Amniotic epithelial cell (primary cell): ENCODE measurements around the gene FAM53A.

Source experiments
- DNase-seq: peaks from one replicate; pipeline ENCODE4 v3.0.0-alpha.2; 2010; ENCODE audit warnings: low read depth

FAM53A gene, protein sequence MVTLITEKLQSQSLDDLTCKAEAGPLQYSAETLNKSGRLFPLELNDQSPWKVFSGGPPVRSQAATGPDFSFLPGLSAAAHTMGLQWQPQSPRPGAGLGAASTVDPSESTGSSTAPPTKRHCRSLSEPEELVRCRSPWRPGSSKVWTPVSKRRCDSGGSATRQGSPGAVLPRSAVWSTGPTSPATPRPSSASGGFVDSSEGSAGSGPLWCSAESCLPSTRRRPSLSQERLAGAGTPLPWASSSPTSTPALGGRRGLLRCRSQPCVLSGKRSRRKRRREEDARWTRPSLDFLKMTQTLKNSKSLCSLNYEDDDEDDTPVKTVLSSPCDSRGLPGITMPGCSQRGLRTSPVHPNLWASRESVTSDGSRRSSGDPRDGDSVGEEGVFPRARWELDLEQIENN

DNA sequence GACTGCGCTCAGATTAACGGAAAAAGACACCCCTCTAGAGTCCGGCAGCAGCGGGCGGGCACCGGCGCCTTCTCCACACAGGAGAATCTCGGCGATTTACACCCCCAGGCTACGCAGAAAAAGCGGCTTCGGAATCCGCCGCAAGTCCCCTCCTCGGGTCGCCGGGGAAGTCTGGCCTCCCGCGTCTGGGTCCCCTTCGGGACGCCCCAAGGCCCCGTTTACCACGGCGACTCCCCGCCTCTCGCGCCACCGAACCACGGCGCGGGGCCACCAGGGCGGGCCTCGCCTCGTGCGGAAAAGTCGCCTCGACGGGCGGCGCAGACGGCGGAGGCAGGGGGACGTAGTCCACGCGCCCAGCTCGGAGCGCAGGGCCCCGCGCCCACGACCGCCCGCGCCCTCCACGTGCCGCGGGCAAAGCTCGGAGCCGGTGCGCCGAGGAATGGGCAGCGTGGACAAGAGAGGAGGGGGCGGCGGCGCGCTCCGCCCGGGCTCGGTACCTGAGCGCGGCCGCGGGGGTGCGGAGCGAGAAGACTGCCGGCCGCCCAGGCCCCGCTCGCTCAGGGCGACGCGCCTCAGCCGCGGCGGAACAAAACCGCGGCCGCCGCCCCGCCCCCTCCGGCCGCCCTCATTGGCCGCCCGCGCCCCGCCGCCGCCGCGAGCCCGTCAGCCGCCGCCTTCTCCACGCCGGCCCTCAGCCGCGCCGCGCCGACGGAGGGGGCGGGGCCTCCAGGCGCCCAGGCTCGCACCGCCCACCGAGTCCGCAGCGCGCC is at the start of gene FAM53A:
FAM53A (minus strand) TSS at position 578 of the 770 bp plus-strand sequence. CDS start 15,572 bp downstream, outside the sequence.
- DNase-seq = peak; percentile 70

DNA sequence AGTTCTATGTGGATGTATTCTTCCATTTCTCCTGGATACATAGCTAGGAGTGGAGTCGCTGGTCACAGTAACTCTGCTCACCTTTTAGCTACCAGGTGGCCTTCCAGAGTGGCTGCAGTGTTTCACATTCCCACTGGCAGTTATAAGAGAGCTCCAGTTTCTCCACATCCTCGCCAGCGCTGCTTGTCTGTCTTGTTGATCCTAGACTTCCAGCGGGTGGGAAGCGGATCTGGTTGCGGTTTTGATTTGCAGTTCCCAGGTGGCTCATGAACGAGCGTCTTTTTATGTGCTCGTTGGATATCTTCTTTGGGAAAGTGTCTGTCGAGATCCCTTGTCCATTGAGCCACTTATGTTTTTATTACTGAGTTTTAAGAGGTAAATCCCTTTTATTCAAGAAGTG is 48.8 kb upstream of the FAM53A start:
- no peak for DNase-seq

DNA sequence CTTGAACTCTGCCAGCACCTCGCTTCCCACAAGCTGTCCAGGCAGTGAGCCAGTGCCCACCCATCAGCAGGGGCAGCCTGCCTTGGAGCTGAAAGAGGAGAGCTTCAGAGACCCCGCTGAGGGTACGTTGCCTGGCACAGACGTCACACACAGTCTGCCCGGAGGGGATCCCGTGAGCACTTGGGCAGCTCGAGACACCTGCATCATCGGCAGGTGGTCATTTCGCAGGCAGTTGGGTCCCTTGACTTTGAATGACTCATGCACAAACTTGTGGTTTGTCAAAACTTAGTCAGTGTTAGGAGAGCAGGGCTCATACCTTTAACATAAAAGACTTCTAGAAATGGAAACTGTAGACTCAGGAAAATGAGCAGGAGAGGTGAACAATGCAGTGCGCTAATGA is 47.1 kb upstream of the FAM53A start:
- DNase-seq = no peak

DNA sequence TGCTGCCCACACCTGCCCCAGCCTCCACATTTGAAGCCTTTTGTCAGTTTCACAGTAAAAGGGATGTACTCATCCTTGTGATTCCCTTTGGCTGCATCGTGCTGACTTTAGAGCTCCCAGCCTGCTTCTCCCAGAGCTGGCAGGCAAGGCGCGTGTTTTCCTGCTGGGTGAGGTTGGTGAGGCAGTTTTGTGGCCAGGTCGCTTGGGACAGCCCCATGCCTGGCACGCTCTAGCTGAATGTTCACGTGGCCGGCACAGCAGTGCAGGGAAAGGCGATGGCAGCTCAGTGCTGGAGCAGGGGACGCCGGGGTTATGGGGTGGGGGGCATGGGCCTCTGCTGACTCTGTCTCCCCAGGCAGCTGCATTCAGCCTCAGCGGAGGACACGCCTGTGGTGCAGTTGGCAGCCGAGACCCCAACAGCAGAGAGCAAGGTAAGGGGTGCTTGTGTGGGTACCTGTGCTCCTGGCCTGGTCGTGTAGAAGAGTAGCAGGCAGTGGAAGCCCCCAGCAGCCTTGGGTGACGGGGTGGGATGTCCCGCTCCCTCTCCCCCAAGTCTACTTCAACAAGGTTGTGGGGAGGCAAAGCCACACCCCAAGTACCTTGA is 46.5 kb upstream of the FAM53A start:
- no peak for DNase-seq

DNA sequence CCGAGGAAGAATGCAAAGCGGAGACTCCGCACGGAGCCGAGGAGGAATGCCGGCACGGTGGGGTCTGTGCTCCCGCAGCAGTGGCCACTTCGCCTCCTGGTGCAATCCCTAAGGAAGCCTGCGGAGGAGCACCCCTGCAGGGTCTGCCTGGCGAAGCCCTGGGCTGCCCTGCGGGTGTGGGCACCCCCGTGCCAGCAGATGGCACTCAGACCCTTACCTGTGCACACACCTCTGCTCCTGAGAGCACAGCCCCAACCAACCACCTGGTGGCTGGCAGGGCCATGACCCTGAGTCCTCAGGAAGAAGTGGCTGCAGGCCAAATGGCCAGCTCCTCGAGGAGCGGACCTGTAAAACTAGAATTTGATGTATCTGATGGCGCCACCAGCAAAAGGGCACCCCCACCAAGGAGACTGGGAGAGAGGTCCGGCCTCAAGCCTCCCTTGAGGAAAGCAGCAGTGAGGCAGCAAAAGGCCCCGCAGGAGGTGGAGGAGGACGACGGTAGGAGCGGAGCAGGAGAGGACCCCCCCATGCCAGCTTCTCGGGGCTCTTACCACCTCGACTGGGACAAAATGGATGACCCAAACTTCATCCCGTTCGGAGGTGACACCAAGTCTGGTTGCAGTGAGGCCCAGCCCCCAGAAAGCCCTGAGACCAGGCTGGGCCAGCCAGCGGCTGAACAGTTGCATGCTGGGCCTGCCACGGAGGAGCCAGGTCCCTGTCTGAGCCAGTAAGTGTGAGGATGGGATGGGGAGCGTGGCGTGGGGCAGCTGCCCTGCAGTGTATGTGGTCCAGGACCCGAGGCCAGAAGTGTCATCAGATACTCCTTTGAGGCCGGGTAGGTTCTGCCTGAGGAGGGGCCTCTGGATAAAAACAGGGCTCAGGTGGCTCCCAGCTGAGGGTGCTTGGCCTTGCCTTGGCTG is 44.2 kb upstream of the FAM53A start:
- DNase-seq = no peak

DNA sequence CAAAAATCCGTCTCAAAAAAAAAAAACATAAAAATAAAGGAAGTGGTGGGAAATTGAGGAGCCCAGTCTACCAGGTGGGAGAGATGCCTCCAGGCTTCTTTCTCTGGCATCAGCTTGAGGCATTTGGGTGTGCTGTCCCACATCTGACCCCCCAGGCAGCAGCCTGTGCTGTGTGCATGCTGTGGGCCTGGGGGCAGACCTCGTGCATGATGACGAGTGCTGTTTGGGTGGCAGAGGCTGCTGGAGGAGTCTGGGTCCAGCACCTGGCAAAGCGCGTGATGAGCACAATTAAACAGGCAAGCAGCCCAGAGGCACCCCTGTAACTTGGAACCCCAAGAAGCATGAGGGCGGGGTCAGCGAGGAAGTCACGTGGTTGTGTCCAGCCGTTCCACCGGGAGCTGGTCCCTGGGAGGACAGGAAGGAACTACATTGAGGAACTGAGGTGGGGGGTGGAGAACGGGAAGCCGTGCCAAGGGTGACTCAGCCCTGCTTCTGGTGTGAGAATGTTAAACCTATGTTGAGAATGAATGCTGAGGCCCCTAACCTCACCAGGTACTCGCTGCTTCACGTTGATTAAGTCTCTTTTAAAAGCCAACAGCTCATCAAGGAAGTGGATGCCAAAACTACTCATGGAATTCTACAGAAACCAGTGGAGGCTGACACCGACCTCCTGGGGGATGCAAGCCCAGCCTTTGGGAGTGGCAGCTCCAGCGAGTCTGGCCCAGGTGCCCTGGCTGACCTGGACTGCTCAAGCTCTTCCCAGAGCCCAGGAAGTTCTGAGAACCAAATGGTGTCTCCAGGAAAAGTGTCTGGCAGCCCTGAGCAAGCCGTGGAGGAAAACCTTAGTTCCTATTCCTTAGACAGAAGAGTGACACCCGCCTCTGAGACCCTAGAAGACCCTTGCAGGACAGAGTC is 43.3 kb upstream of the FAM53A start:
- DNase-seq = peak; percentile 82

DNA sequence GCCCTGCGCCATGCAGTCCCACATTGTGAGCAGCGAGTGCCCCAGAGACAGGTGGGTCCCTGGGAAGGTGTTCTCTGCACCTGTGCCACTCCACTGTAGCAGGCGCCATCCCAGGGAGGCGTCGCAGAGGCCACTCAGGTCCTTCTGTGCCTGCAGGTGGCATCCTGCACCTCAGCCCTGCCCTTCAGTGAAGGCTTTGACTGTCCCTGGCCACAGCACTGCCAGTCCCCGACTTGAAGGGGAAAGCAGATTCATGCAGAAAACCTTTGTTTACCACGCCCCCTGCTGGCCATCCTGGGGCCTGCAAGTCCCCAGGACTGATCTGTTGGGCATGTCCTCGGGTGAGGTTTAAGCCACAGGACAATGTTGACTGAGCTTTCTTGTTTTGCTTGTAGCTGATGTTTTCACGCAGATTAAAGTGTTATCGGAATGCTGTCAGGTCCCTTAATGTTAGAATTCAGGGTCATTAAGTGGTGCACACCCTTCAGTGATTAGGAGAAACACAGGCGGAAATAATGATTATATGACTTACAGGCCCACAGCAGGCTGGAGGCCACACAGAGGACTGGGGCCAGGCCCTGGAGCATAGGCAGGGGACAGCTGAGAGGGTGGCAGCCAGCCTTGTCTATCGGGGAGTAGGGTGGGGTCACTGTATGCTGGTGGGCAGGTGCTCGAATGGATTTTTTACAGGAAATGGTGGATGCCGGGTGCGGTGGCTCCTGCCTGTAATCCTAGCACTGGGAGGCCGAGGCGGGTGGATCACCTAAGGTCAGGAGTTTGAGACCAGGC is 42.2 kb upstream of the FAM53A start:
- DNase-seq = peak; percentile 66

DNA sequence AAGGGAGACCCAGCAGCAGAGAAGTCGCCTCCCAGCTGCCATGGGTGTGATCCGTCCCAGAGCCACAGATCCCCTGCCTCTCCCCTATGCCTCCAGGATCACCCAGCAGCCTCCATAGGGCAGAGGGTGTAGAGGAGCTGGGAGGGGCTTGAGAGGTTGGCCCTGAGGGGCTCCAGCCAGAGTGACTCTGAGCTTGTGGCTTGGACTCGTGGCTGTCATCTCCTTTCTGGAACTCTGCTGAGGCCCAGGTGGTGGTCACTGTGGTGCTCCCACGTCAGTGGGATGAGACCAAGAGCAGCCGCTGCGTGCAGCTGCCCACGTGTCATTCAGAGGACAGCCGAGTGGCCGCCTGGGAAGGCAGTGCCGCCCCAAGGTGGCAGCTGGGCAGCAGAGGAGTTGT is 41.4 kb upstream of the FAM53A start:
- no peak for DNase-seq

DNA sequence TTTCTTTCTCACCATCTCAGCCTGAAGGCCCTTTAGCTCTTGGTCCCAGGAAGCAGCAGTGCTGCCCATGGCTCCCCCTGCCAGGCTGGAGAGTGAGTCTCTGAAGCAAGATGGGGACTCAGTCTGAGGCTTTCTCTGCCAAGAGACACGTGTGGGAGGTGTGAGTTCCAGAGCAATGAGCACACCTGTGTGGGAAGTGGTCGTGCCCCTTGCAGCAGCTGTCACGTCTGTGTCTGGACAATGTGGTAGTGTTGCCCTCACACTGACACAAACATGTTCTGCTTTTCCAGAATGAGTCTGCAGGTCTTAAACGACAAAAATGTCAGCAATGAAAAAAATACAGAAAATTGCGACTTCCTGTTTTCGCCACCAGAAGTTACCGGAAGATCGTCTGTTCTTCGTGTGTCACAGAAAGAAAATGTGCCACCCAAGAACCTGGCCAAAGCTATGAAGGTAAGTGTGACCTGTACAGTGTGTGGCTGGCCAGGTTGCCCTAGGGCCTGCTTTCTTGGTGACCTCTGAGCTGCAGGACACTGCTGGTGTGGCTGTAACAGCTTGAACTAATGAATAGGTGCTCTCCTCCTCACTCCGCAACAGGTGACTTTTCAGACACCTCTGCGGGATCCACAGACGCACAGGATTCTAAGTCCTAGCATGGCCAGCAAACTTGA is 39.2 kb upstream of the FAM53A start:
- DNase-seq = no peak

DNA sequence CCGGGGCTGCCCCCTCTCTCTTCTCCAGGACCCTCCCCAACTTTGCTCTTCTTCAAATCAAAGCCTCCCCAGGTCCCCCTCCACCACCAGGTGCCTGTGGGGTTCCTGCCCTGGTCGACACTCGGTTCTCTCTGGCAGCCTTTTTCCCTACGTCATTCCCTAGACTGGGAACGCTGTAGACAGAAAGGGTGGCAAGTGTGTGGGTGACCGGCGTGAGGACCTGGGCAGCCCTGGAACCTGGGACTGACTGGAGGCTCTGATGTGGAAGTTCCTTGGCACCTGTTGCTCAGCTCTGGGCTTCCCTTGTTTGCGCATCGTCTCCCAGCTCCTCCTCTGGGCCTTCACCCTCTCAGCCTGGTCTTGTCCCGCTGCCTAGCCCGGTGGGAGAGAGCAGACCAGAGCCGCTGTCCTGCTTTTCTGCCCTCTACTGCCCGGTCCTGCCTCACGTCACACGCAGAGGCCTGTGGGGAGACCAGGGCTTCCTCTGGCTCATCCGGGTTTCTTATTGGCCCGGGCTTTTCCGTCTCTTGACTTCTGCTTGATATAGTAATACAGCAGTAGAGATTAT is 38.5 kb upstream of the FAM53A start:
- DNase-seq = no peak

DNA sequence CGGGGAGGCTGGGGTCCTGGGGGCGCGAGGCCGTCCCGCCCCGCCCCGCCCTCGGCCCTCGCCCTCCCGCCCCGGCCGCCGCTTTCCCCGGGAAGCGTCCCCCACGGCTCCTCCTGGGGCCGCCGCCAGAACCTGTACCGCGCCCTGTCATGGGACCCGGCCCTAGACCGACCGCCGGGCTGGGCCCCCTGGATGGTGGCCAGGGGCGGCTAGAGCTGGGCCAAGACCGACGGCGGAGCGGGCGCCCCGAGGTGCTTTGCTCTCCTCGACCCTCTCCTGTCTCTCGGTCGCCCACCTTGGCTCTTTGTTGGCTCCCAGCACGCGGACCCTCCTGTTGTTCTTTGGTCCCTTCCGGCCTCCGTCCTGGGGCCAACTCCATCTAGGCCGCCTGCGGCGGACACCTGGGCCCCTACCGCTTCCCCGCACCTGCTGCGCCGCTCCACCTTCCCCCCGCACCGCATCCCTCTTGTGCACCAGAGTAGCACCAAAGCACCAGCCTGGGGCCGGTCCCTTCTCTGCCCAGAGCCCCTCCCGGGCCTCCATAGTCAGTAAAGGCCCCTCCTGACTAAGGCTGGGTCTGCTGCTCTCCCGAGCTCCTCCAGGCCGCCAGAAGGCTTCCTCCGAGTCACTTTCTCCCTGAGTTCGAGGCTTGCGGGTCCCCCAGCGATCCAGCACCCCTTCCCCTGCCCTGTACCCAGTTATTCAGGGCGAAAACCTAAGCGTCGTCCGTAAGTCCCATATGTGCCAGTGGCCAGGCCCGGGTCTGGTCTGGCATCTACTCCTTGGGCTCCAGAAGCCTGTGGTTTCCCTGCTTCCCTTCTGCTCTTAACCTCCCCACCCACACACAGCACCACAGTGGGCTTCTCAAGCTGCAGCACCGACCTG is 37.8 kb upstream of the FAM53A start:
- DNase-seq = no peak

DNA sequence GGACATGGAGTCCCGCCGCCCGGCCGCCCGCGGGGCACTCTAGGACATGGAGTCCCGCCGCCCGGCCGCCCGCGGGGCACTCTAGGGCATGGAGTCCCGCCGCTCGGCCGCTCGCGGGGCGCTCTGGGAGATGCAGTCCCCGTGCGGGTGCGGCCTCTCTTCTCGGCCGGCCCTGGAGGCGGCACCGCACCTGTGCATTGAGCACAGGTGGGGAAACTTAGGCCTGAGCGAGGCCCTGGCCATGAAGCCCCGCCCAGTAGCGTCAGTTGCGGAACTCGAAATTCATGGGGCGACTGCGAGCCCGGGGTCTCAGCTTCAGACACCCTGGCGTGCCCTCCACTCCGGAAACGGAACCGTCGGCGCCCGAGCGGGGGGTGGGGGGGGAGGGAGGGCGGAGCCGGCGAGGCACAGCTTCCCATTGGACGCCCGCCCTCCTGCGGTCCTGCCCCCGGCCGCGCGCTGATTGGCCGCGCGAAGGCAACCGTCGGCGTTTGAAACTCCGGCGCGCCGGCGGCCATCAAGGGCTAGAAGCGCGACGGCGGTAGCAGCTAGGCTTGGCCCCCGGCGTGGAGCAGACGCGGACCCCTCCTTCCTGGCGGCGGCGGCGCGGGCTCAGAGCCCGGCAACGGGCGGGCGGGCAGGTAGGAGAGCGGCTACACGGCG is 37.0 kb upstream of the FAM53A start, which contains the start of the genes TACC3 and TMEM129:
TACC3 (plus strand) TSS at position 519 of the 663 bp plus-strand sequence. CDS start 1,901 bp downstream, outside the sequence.
TMEM129 (minus strand) TSS at position 321 of the 663 bp plus-strand sequence. CDS start 486 bp downstream, outside the sequence.
- DNase-seq = peak; percentile 91

DNA sequence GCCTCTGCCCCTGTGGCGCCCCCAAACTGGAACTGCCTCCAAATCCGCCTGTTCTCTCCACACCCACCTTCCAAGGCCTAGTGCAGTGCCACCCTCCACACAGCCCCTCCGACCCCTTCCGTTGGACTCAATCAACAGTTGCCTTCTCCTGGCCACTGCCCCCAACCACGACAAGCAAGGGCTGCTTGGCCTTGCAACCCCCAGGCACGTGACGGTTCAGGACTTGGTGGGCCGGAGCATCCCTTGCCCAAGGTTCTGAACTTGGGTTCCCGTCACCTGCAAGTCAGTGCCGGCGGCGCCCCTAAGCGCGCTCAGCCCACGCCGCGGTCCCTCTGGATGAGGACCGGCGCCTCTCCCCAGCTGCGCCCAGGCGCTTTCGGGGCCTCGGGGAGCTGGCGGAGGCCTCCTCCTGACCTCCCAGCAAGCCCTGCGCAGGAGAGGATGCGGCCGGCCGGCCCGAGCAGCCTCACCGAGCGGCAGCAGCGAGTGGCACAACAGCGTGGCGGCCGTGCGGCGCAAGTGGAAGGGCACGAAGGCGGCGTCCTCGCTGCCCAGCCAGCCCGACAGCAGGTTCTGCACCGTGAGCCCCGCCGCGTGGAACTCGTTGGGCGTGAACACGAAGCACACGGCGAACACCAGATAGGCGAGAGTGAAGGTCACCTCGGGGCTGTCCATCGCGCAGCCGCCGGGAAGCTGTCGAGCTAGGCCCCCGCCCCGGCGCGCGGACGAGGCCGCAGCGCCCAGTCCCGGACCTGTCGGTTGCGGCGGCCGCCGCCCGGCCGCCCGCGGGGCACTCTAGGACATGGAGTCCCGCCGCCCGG is 36.3 kb upstream of the FAM53A start:
- DNase-seq = peak; percentile 36

DNA sequence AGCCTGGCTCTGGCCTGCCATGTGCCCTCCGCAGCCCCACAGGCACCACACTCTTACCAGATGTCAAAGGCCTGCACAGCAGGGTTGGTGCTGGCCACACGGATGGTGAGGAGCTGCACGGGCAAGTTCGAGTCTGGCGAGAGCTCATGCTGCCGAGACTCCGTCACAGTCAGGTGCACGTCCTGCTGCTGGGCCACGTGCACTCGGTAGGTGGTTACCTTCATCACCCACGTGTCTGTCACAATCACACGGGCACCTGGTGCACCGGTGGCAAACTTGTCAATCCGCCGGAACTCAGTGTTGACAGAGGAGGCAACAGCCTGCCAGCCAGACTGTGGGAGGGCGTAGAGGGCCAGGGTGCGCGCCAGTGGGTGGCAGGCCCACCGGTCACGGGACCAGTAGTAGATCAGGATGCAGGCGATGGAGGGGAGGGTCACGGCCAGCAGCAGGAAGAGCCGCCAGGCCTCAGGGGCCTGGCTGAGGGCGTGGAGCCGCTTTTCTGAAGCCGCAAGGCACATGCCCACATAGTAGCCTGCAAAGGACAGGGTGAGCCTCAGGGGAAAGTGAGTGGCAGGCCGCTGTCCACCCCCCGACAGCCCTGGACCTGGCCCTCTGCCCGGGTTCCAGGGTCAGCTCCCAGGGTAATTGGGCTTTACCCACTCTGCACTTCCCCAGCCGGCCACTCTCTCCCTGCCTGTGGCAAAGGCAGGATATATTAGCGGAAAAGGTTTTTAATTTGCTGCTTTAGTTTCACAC is 34.2 kb upstream of the FAM53A start:
- no peak for DNase-seq
